ENCODE measurements around the gene ADRA2C. TPM values are rescaled to one million over a fixed set of nuclear protein-coding genes. Genes with fewer than 3 reads are reported as not detected.

Gene ADRA2C
- total RNA-seq (2021; ENCODE audit: unreplicated experiment) (28.1 TPM), Bru-seq, nascent RNA (percentile 46 among the genes with signal in this experiment), BruChase-seq, experiment 1, labeled RNA remaining after a 6-hour chase (percentile 75 among the genes with signal in this experiment), BruChase-seq, experiment 2, labeled RNA remaining after a 2-hour chase (percentile 59 among the genes with signal in this experiment)
- polyA plus RNA-seq (2012): 17.9 and 24.0 TPM in 2 replicates
- long read RNA-seq, transcript ADRA2C-201 (1 exons, 2,129 nt): major isoform, 106 of 106 reads
- long read RNA-seq, partial matches to known transcripts: 0 of 106 reads
- long read RNA-seq, other reads (novel, unspliced or antisense): 0 of 106 reads

DNA sequence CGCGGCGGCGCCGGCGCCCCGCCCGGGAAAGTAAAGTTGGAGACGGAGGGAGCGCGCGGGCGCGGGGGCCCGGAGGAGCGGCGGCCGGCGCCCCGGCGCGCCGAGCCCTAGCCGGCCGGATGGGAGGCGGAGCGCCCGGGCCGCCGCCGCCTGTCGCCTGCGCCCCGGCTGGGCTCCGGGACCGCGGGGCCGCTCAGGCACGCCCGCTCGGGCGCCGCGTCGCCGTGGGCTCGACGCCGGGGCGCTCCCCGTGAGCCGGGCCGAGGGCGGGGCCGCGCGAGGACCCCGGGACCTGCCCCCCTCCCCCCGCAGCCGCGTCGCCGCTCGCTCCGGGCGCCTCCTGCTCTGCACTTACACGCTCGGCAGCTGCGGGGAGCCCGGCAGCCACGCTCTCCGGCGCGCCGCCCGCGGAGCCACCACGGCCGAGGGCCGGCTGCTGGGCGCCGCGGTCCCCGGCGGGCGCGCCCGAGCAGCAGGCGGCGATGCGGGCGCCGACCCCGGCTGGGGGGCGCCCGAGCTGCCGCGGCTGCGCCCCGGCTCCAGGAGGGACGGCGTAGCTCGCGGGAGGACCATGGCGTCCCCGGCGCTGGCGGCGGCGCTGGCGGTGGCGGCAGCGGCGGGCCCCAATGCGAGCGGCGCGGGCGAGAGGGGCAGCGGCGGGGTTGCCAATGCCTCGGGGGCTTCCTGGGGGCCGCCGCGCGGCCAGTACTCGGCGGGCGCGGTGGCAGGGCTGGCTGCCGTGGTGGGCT is at the start of gene ADRA2C:
Gene ADRA2C (plus strand): TSS at position 350 of the 749 bp plus-strand sequence. CDS start 222 bp downstream, at position 572.
- no peaks in the 10 kb centered on the region for H3K27me3 ChIP-seq (ENCODE audit: insufficient read depth, low read length)
- ATAC-seq: peak; percentile 49

More for the DNA sequence above, at the start of gene ADRA2C:
- Histone ChIP-seq H3K9me3 (ENCODE audit: control insufficient read depth in 1 of 2, insufficient read depth in 1 of 2, low read depth in 1 of 2, low read length in 2 of 2) (no peaks in the 10 kb centered on the region), H3K9ac (ENCODE audit: low read length) (peak within 1 kb of the TSS; percentile 58), H3K36me3 (ENCODE audit: control insufficient read depth in 1 of 2, insufficient read depth in 2 of 2, low read length in 2 of 2) (no peaks in the 10 kb centered on the region), H3K4me1 (ENCODE audit: control insufficient read depth in 1 of 2, insufficient read depth in 2 of 2, low read length in 2 of 2) (peaks cover 8 to 13% of the 10 kb centered on the region in 2 experiments; a peak in 2 of 4 replicates), H4K20me1 (ENCODE audit: insufficient read depth) (no peaks in the 10 kb centered on the region), H2AFZ (ENCODE audit: low read depth, low read length, poor library complexity, severe bottlenecking) (no peak within 1 kb of the TSS), H3K4me2 (ENCODE audit: low read length) (peak within 1 kb of the TSS; percentile 90), H3K27ac (ENCODE audit: low read depth, low read length) (peak within 1 kb of the TSS; percentile 88), H3K9me2 (ENCODE audit: insufficient read depth) (no peaks in the 10 kb centered on the region), H3K79me2 (ENCODE audit: insufficient read depth, low read length) (no peaks in the 10 kb centered on the region), H3K4me3 (replicated peaks in 1 of 2; ENCODE audit: low read depth in 1 of 2, low read length in 2 of 2) (peak within 1 kb of the TSS; percentile 41 to 60)
- no peak for DNase-seq (ENCODE audit: low read depth, low spot score)
- CTCF ChIA-PET: interaction anchor here (1.0 to 2.2 kb wide), 5 partner anchors 10 to 115 kb away, joined by 3 to 13 read pairs (median 4); no protein-coding TSS in a partner anchor
- TF ChIP-seq, protein P1, sequence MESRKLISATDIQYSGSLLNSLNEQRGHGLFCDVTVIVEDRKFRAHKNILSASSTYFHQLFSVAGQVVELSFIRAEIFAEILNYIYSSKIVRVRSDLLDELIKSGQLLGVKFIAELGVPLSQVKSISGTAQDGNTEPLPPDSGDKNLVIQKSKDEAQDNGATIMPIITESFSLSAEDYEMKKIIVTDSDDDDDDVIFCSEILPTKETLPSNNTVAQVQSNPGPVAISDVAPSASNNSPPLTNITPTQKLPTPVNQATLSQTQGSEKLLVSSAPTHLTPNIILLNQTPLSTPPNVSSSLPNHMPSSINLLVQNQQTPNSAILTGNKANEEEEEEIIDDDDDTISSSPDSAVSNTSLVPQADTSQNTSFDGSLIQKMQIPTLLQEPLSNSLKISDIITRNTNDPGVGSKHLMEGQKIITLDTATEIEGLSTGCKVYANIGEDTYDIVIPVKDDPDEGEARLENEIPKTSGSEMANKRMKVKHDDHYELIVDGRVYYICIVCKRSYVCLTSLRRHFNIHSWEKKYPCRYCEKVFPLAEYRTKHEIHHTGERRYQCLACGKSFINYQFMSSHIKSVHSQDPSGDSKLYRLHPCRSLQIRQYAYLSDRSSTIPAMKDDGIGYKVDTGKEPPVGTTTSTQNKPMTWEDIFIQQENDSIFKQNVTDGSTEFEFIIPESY (IDR thresholded peaks at IDR 0.05; ENCODE audit: extremely low read depth, insufficient replicate concordance, low read length): no peak
- TF ChIP-seq RAD21 (IDR thresholded peaks at IDR 0.05; ENCODE audit: low read depth) (no peak), POLR2A (IDR thresholded peaks at IDR 0.05; ENCODE audit: borderline replicate concordance, extremely low read depth, insufficient read depth, insufficient read length) (no peak), TCF7L2 (IDR thresholded peaks at IDR 0.05; ENCODE audit: borderline replicate concordance, extremely low read depth, insufficient read depth, insufficient read length) (no peak), FOSL1 (IDR thresholded peaks at IDR 0.05; ENCODE audit: low read depth) (no peak), SRF (IDR thresholded peaks at IDR 0.05; ENCODE audit: low read depth) (no peak), ZFX (IDR thresholded peaks at IDR 0.05) (0 out of 2 replicates have a peak, but pooled peaks have one; percentile 10)
- TF ChIP-seq, protein P2, sequence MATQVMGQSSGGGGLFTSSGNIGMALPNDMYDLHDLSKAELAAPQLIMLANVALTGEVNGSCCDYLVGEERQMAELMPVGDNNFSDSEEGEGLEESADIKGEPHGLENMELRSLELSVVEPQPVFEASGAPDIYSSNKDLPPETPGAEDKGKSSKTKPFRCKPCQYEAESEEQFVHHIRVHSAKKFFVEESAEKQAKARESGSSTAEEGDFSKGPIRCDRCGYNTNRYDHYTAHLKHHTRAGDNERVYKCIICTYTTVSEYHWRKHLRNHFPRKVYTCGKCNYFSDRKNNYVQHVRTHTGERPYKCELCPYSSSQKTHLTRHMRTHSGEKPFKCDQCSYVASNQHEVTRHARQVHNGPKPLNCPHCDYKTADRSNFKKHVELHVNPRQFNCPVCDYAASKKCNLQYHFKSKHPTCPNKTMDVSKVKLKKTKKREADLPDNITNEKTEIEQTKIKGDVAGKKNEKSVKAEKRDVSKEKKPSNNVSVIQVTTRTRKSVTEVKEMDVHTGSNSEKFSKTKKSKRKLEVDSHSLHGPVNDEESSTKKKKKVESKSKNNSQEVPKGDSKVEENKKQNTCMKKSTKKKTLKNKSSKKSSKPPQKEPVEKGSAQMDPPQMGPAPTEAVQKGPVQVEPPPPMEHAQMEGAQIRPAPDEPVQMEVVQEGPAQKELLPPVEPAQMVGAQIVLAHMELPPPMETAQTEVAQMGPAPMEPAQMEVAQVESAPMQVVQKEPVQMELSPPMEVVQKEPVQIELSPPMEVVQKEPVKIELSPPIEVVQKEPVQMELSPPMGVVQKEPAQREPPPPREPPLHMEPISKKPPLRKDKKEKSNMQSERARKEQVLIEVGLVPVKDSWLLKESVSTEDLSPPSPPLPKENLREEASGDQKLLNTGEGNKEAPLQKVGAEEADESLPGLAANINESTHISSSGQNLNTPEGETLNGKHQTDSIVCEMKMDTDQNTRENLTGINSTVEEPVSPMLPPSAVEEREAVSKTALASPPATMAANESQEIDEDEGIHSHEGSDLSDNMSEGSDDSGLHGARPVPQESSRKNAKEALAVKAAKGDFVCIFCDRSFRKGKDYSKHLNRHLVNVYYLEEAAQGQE (IDR thresholded peaks at IDR 0.05; ENCODE audit: low read depth): no peak
- no TSS peak for BruUV-seq (replicated peaks)
- RAD21 ChIA-PET (ENCODE audit: low non-redundant PET in 1 of 2, low total read pairs in 2 of 2, uncharacterized antibody in 2 of 2, unreplicated experiment in 2 of 2): interaction anchor here in 1 of 2 experiments (0.8 to 1.4 kb wide), 2 partner anchors 21 to 115 kb away, joined by 5 to 6 read pairs; no protein-coding TSS in a partner anchor
- POLR2A ChIA-PET: interaction anchor here (1.0 to 1.3 kb wide), 2 partner anchors 10 to 21 kb away, joined by 3 to 5 read pairs; no protein-coding TSS in a partner anchor
- intact Hi-C loops (cut with micrococcal nuclease): no loop called here

All from HCT116 (cell line).